GM12801 (cell line): ENCODE measurements around the gene TES.

Experiments
- TF ChIP-seq, protein P1 (sequence below): IDR thresholded peaks from one replicate; pipeline ENCODE4 v1.5.1; 2011; ENCODE audit warnings: control low read depth; ENCODE audit not compliant: insufficient read length; ENCODE audit errors: extremely low read depth

Gene TES

DNA sequence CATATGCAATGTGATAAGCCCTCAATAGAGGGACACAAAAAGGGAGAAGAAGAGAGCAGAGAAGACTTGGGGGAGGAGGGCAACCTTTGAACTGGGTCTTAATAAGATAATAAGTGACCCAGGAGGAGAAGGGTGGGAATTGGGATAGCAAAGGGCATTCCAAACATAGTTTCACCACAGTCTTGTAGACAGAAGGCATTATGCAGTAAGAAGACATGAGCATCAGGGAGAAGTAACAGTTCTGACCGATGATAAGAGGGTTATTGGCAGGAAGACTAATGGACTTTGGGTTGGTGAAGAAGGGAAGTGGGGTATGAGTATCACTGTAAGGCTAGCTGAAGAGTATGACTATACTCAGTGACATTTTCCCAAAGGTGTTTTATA, 63.6 kb downstream of the TES start:
- TF ChIP-seq, protein P1, sequence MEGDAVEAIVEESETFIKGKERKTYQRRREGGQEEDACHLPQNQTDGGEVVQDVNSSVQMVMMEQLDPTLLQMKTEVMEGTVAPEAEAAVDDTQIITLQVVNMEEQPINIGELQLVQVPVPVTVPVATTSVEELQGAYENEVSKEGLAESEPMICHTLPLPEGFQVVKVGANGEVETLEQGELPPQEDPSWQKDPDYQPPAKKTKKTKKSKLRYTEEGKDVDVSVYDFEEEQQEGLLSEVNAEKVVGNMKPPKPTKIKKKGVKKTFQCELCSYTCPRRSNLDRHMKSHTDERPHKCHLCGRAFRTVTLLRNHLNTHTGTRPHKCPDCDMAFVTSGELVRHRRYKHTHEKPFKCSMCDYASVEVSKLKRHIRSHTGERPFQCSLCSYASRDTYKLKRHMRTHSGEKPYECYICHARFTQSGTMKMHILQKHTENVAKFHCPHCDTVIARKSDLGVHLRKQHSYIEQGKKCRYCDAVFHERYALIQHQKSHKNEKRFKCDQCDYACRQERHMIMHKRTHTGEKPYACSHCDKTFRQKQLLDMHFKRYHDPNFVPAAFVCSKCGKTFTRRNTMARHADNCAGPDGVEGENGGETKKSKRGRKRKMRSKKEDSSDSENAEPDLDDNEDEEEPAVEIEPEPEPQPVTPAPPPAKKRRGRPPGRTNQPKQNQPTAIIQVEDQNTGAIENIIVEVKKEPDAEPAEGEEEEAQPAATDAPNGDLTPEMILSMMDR: no peak

DNA sequence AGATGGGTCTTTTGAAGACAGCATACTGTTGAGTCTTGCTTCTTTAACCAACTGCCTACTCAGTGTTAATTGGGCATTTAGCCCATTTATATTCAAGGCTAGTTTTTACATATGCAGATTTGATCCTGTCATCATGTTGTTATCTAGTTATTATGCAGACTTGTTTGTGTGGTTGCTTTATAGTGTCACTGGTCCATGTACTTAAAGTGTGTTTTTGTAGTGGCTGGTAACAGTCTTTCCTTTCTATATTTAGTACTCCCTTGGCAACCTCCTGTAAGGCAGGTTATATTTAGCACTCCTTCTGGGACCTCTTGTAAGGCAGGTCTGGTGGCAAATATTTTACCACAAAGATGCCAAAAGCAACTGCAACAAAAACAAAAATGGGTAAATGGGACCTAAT, 66.7 kb downstream of the TES start:
- TF ChIP-seq, protein P1: no peak

DNA sequence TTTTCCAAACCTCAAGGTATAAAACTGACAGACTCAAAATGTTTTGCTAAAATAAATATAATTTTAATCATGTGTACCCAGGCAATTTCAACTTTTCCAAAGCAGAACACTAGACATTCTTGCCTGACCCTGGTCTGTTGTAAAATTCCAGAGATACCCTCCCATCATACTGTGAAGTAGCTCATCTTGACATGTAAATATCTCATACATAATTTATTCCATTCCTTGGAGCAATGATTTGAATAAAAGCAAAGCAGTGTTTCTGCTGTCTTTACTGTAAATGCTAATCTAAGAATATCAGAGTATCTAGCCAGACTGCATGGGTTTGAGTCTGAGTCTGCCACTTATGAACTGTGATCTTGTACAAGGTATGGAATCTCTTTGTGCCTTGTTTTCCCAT, 68.9 kb downstream of the TES start:
- TF ChIP-seq, protein P1: no peak

DNA sequence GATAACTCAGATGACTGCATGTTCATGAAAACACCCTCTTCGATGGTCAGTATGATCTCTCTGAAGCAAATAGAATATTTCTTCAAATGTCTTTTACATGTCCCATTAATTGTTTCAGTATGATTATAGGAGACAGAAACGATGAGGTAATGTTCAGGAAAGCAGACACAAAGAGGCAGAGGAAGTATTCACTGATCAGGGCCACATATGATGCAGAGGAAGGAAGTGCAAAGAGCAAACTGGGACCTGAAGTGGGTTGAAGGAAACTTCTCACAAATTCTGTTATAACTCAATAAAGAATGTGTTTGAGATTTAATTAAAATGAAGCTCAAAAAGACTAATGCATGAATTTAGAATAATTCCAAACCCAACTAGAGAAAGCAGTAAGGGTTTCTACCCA, 70.5 kb downstream of the TES start:
- TF ChIP-seq, protein P1: no peak

DNA sequence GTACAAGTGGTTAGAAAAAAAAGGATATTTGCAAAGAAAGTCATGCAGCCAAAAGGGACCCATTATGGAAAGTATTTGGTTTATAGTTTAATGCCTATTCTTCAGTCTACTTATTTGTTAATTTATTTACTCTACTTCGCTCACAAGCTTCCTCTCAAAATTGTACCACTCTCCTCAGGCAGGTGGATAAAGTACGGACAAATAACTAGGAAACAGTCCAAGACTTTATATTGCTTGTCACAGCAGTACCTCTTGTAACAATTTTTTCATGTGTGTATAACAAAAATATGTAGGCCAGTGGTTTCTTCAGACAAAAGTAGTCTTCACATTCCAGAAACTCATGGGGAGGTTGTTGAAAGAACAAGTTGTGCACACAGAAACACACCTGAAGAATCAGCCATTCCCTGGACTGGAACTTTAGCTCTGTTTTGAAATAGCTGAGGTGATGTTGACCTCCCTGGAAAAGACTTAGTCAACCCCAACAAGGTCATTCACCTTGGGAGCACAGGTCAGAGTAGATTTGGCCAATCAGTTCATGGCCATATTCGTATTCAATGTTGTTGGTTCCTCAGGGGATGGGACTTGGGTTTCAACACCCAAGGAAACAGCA, 73.4 kb downstream of the TES start:
- TF ChIP-seq, protein P1: no peak

DNA sequence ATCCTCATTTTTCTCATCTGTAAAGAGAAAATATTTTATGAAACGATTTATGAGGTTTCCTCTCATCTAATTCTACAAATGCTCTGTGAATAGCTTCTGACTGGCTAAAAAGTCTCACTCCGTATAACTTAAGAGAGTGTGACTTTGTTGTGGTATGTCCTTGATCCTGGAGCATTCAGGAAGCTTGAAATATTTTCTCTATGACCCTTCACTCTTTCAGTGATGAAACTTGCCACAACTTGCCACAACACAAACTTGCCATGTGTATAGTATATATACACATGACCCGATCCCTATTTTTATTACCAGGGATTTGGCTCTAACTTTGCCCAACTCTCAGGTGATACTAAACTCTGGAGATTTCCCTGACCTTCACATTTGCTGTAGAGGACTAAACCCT, 74.1 kb downstream of the TES start:
- TF ChIP-seq, protein P1: no peak

DNA sequence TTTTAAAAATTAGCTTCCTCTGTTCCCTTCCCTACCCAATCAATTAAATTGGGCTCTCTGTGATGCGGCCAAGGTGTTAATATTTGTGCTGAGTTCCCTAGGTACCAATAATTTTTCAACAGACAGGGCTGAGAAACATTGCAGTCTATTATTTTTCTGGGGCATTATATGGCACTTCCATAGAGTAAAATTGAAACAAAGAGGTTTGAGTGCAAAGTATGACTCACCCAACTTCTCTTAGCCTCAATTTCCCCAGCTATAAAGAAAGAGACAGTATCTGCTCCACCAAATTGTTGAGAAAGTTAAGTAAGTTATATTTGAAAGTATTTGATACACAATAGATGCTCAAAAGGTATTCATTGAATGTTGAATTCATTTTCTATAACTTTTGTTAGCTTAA, 74.9 kb downstream of the TES start:
- TF ChIP-seq, protein P1: no peak

DNA sequence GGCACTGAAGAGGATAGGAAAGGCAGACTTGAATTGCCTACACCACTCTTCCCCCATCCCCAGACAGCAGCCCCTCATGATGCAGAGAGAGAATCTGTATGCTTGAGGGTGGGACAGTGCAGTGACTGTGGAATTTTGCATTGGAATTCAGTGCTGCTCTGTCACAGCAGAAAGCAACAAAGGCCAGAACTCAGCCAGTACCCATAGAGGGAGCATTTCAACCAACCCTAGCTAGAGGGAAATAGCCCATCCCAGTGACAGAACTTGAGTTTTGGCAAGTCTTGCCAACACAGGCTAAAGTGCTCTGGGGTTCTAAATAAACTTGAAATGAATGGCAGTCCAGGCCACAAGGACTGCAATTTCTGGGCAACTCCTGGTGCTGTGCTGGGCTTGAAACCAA, 80.4 kb downstream of the TES start:
- TF ChIP-seq, protein P1: no peak
